HUES64 (cell line): ENCODE measurements around the gene SCMH1.
"Not testable (repeated sequence)": the region's sequence is repeated elsewhere in the genome, so short reads cannot be mapped to it uniquely, and the experiment has no call there.

ENCODE experiments used
- H3K27ac ChIP-seq: 2 replicates; pipeline ENCODE4 v1.7.0; 2013; ENCODE audit warnings: low read depth, low read length, inconsistent platforms
- H3K27me3 ChIP-seq: 2 replicates; pipeline ENCODE4 v1.6.1; 2013; ENCODE audit warnings: mild to moderate bottlenecking, low read length; ENCODE audit not compliant: insufficient read depth
- H3K36me3 ChIP-seq: 2 replicates; pipeline ENCODE4 v1.6.1; 2013; ENCODE audit warnings: mild to moderate bottlenecking, low read length; ENCODE audit not compliant: insufficient read depth
- H3K4me1 ChIP-seq: 2 replicates; pipeline ENCODE4 v1.6.1; 2013; ENCODE audit warnings: mild to moderate bottlenecking, low read length, moderate library complexity; ENCODE audit not compliant: insufficient read depth
- H3K4me3 ChIP-seq: 2 replicates; pipeline ENCODE4 v1.5.1; 2013; ENCODE audit warnings: mild to moderate bottlenecking, low read length, moderate library complexity
- H3K9ac ChIP-seq: 2 replicates; pipeline ENCODE4 v1.6.1; 2013; ENCODE audit warnings: mild to moderate bottlenecking, low read depth, low read length
- H3K9me3 ChIP-seq: 2 replicates; pipeline ENCODE4 v1.6.1; 2013; ENCODE audit warnings: low read depth, low read length; ENCODE audit not compliant: insufficient read depth
- WGBS: fragments of 150-250, 120-280 bp; methylation state at CpG from one replicate; pipeline ENCODE4 v1.1.7; 2013; ENCODE audit warnings: missing lambda C conversion rate; 5-methylcytosine and 5-hydroxymethylcytosine counted together

Gene SCMH1

DNA sequence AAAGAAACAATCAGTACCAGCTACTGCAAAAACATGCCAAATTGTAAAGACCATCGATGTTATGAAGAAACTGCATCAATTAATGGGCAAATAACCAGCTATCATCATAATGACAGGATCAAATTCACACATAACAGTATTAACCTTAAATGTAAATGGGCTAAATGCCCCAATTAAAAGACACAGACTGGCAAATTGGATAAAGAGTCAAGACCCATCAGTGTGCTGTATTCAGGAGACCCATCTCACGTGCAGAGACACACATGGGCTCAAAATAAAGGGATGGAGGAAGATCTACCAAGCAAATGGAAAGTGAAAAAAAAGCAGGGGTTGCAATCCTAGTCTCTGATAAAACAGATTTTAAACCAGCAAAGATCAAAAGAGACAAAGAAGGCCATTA lies 35.1 kb downstream of the SCMH1 start:
- not testable (repeated sequence) for H3K9ac ChIP-seq, H3K27me3 ChIP-seq, H3K27ac ChIP-seq, H3K4me3 ChIP-seq, H3K4me1 ChIP-seq, H3K36me3 ChIP-seq
- peaks cover 18% of the 10 kb centered on the region for H3K9me3 ChIP-seq
- WGBS, result 100% methylated on average over 2 of the region's 2 CpGs

GRCh38 chr1:41200728-41201127 lies 41.4 kb downstream of the SCMH1 start:
- H3K9me3 ChIP-seq, result peaks cover 18% of the 10 kb centered on the region
- no peaks in the 10 kb centered on the region for H3K36me3 ChIP-seq
- WGBS, result 97% methylated on average over 3 of the region's 3 CpGs
- no peaks in the 10 kb centered on the region for H3K4me1 ChIP-seq
- H3K4me3 ChIP-seq, result no peak overlapping the region
- no peak overlapping the region for H3K27ac ChIP-seq
- H3K27me3 ChIP-seq, result no peaks in the 10 kb centered on the region
- no peak overlapping the region for H3K9ac ChIP-seq

GRCh38 chr1:41199375-41199774 lies 42.7 kb downstream of the SCMH1 start:
- Histone ChIP-seq H3K36me3 (no peaks in the 10 kb centered on the region), H3K9ac (no peak overlapping the region), H3K4me1 (no peaks in the 10 kb centered on the region), H3K27ac (no peak overlapping the region), H3K4me3 (no peak overlapping the region), H3K27me3 (no peaks in the 10 kb centered on the region), H3K9me3 (peaks cover 9% of the 10 kb centered on the region)

GRCh38 chr1:41192456-41193178 lies 49.5 kb downstream of the SCMH1 start:
- no peak overlapping the region for H3K4me3 ChIP-seq
- no peaks in the 10 kb centered on the region for H3K9me3 ChIP-seq
- no peak overlapping the region for H3K9ac ChIP-seq
- no peaks in the 10 kb centered on the region for H3K36me3 ChIP-seq
- 0 out of 2 replicates have a peak, but pooled peaks cover 7% of the 10 kb centered on the region for H3K4me1 ChIP-seq
- no peak overlapping the region for H3K27ac ChIP-seq
- WGBS, result 96% methylated on average over 1 of the region's 1 CpG
- no peaks in the 10 kb centered on the region for H3K27me3 ChIP-seq

GRCh38 chr1:41184446-41184845 lies 57.7 kb downstream of the SCMH1 start:
- WGBS, result 95% methylated on average over 1 of the region's 1 CpG
- no peak overlapping the region for H3K27ac ChIP-seq
- no peak overlapping the region for H3K9ac ChIP-seq
- no peaks in the 10 kb centered on the region for H3K9me3 ChIP-seq
- H3K27me3 ChIP-seq, result no peaks in the 10 kb centered on the region
- H3K36me3 ChIP-seq, result no peaks in the 10 kb centered on the region; the same call in 1 of the 2 replicates
- no peak overlapping the region for H3K4me3 ChIP-seq
- no peaks in the 10 kb centered on the region for H3K4me1 ChIP-seq

DNA sequence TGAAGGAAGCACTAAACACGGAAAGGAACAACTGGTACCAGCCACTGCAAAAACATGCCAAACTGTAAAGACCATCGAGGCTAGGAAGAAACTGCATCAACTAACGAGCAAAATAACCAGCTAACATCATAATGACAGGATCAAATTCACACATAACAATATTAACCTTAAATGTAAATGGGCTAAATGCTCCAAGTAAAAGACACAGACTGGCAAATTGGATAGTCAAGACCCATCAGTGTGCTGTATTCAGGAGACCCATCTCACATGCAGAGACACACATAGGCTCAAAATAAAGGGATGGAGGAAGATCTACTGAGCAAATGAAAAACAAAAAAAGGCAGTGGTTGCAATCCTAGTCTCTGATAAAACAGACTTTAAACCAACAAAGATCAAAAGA lies 63.9 kb downstream of the SCMH1 start:
- H3K4me1 ChIP-seq, result not testable (repeated sequence)
- 100% methylated on average over 1 of the region's 3 CpGs for WGBS

GRCh38 chr1:41175546-41175945 lies 66.6 kb downstream of the SCMH1 start:
- Histone ChIP-seq H3K27ac (no peak overlapping the region), H3K4me1 (no peaks in the 10 kb centered on the region), H3K27me3 (no peaks in the 10 kb centered on the region), H3K9ac (no peak overlapping the region), H3K4me3 (no peak overlapping the region), H3K36me3 (no peaks in the 10 kb centered on the region), H3K9me3 (peaks cover 17% of the 10 kb centered on the region)

More for the DNA sequence above, 63.9 kb downstream of the SCMH1 start:
- H3K9ac ChIP-seq, H3K4me3 ChIP-seq, H3K27me3 ChIP-seq, H3K36me3 ChIP-seq, H3K27ac ChIP-seq: not testable (repeated sequence)
- peaks cover 17% of the 10 kb centered on the region for H3K9me3 ChIP-seq

GRCh38 chr1:41174170-41174569 lies 67.9 kb downstream of the SCMH1 start:
- H3K27ac ChIP-seq, result no peak overlapping the region
- peaks cover 22% of the 10 kb centered on the region for H3K9me3 ChIP-seq
- H3K36me3 ChIP-seq, result no peaks in the 10 kb centered on the region
- 84% methylated on average over 1 of the region's 1 CpG for WGBS
- H3K27me3 ChIP-seq, result no peaks in the 10 kb centered on the region
- H3K9ac ChIP-seq, result no peak overlapping the region
- H3K4me3 ChIP-seq, result no peak overlapping the region
- H3K4me1 ChIP-seq, result no peaks in the 10 kb centered on the region

DNA sequence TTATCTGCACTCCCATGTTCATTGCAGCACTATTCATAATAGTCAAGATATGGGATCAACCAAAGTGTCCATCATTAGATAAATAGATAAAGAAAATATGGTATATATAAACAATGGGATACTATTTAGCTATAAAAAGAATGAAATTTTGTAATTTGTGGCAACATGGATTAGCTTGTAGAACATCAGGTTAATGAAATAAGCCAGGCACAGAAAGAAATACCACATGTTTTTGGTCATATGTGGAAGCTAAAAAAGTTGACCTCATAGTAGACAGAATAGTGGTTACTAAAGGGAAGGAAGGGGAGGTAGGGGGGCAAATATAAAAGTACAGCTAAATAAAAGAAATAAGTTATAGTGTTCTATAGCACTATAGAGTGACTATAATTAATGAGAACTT lies 68.5 kb downstream of the SCMH1 start:
- Histone ChIP-seq H3K9ac (no peak overlapping the region), H3K4me1 (no peaks in the 10 kb centered on the region)

DNA sequence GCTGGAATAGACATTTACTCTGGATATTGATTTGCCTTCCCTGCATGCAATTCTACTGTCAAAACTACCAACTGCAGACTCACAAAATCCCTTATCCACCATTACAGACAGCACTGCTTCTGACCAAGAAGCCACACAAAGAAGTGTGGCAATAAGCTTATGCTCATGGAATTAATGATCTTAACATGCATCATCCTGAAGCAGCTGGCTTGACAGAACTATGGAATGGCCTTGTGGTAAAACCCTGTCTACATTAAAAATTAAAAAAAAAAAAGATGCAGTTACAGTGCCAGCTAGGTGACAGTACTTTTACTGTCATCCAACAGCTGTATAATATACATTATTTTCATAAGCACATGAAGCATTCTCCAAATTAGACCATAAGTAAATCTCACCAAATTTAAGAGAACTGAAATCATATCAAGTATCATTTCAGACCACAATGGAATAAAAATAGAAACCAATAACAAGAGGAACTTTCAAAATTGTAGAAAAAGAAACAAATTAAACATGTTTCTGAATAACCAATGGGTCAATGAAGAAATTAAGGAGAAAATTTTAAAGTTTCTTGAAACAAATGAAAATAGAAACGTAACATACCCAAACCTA lies 70.7 kb downstream of the SCMH1 start:
- Histone ChIP-seq H3K27ac (no peak overlapping the region), H3K4me3 (no peak overlapping the region), H3K9me3 (peaks cover 46% of the 10 kb centered on the region), H3K27me3 (no peaks in the 10 kb centered on the region), H3K36me3 (no peaks in the 10 kb centered on the region), H3K4me1 (no peaks in the 10 kb centered on the region), H3K9ac (no peak overlapping the region)
- 80% methylated on average over 1 of the region's 1 CpG for WGBS

More for the DNA sequence above, 68.5 kb downstream of the SCMH1 start:
- no peak overlapping the region for H3K4me3 ChIP-seq
- peaks cover 26% of the 10 kb centered on the region for H3K9me3 ChIP-seq
- H3K36me3 ChIP-seq, result no peaks in the 10 kb centered on the region
- no peak overlapping the region for H3K27ac ChIP-seq
- H3K27me3 ChIP-seq, result no peaks in the 10 kb centered on the region

DNA sequence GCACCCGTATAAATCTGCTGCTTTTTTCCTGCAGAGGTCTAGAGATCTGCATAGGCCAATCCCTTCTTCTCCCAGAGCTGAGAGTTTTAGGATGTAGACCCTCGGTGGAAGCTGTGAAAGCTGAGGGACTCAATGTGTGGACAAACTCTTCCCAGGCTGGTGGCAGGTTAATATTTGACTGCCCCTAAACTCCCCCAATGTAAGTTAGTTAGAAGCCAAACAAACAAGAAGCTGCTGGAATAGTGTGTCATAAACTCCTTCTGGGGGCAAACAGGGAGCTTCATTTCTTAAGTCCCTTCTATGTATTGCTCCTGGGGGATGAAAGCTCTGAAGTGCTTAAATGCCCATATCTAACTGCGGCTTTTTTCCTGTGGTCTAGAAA lies 72.3 kb downstream of the SCMH1 start:
- H3K9ac ChIP-seq, result no peak overlapping the region
- 92% methylated on average over 3 of the region's 3 CpGs for WGBS
- no peaks in the 10 kb centered on the region for H3K36me3 ChIP-seq
- H3K4me3 ChIP-seq, result no peak overlapping the region
- H3K27me3 ChIP-seq, result no peaks in the 10 kb centered on the region
- H3K9me3 ChIP-seq, result peaks cover 34% of the 10 kb centered on the region
- no peaks in the 10 kb centered on the region for H3K4me1 ChIP-seq
- no peak overlapping the region for H3K27ac ChIP-seq
